Omental fat pad (tissue), 4 donors: Measurements from ENCODE around the gene TSC2. TPM values are rescaled to one million over a fixed set of nuclear protein-coding genes. Genes with fewer than 3 reads are reported as not detected.
"Not testable (repeated sequence)": the region's sequence is repeated elsewhere in the genome, so short reads cannot be mapped to it uniquely, and the experiment has no call there.

Experiments
- ATAC-seq: fragments of 150-250 bp; one replicate; pipeline ENCODE4 v1.9.1; 2016; ENCODE audit warnings: mild to moderate bottlenecking, moderate library complexity; ENCODE audit not compliant: low FRiP score
- DNase-seq: peaks from one replicate; pipeline ENCODE4 v3.0.0-alpha.2; 2019; ENCODE audit warnings: low spot score
- CTCF ChIP-seq, 3 donors: fragments of 450-650 bp; IDR thresholded peaks; one replicate each; pipeline ENCODE4 v1.5.1; 2016 to 2017; ENCODE audit warnings: antibody characterized with exemption in 3 of 3, mild to moderate bottlenecking in 3 of 3, moderate library complexity in 2 of 3
- total RNA-seq, 4 donors: library from RNA; depleted of rRNA; stranded (reverse); fragments of >200 nt; gene quantifications; one replicate each; pipeline ENCODE4 v1.1.0, GENCODE V29; 2016

TSC2 gene
- total RNA-seq, 4 donors from 2014 or later, result 30.0 to 59.4 (median 35.9) TPM

GRCh38 chr16:2107121-2107790 lies 59.5 kb downstream of the TSC2 start:
- not testable (repeated sequence) for ATAC-seq, DNase-seq

DNA sequence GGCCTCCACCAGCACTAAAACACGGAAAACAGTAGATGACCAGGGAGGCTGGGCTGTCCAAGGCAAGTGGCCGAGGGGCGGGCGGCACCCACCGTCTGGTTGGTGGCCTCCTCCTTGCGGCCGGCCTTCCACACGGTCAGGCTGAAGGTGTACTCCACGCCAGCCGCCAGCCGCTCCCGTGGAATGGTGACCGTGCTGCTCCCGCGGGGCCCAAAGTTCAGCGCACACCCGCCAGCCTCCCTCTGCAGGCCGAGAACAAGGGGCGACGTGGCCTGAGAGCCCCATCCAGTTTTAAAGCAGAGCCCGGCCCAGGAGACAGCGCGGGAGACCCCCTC lies 60.0 kb downstream of the TSC2 start:
- ATAC-seq, result peak; percentile 10
- not testable (repeated sequence) for DNase-seq

GRCh38 chr16:2108446-2109270 lies 60.9 kb downstream of the TSC2 start:
- ATAC-seq, result peak; percentile 17
- DNase-seq, result not testable (repeated sequence)

DNA sequence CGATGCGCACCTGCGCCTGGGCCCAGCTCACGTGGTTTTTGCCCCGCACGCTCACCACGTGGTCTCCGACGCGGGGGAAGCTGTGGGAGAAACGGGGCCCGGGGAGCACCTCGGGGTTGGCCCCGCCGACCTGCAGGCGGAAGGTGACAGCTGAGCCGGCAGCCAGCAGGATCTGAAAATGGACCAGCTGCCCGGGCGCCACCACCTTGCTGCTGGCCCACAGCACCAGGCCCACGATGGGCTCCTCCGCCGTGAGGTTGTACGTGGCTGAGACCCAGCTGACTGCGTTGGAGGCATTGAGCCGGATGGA lies 61.4 kb downstream of the TSC2 start:
- DNase-seq, result not testable (repeated sequence)
- ATAC-seq, result peak; percentile 17

DNA sequence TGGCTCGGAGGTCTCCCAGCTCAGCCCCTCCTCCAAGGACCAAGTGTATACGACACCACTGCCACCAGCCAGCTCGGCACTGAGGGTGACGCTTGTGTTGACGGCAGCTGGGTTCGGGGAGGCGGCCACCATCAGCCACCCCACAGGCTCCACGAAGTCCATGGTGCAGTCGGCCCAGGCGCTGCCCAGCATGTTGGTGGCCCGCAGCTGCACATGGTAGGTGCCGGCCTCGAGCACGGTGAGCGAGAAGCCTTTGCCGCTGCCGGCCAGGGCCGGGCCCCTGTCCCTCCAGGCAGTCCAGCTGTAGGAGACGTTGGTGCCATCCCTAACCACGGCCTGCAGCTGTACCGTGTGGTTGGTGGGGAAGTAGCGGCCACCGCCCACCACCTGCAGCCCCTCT lies 62.1 kb downstream of the TSC2 start:
- not testable (repeated sequence) for DNase-seq, ATAC-seq

DNA sequence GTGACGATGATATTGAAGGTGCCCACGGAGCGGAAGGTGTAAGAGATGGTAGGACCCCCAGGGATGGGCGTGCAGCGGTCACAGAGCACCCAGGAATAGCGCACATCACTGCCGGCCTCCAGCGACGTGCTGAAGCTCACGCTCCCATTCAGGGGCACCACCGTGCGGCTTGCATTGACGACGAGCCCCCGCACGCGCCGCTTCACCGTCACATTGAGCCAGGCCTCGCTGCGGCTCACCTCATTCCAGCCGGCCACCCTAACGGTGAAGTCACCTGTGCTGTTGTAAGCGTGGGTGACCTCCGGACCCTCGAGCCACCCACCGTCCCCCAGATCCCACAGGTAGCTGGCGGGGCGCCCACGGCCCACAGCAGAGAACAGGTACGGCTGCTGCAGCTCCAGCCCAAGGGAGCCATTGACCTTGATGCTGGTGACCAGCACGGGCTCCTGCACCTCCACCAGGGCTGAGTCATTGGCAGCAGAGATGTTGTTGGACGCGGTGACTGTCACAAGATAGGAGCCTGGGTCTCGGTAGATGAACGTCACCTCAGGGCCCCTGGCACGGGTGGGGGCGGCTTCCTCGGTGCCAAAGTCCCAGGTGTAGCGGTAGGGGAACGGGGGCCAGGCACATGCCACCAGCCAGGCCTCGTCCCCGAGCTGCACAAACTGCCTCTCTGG lies 62.7 kb downstream of the TSC2 start:
- DNase-seq, result not testable (repeated sequence)
- peak; percentile 15 for ATAC-seq

GRCh38 chr16:2111009-2111353 lies 63.2 kb downstream of the TSC2 start:
- DNase-seq, result not testable (repeated sequence)
- peak; percentile 15 for ATAC-seq

DNA sequence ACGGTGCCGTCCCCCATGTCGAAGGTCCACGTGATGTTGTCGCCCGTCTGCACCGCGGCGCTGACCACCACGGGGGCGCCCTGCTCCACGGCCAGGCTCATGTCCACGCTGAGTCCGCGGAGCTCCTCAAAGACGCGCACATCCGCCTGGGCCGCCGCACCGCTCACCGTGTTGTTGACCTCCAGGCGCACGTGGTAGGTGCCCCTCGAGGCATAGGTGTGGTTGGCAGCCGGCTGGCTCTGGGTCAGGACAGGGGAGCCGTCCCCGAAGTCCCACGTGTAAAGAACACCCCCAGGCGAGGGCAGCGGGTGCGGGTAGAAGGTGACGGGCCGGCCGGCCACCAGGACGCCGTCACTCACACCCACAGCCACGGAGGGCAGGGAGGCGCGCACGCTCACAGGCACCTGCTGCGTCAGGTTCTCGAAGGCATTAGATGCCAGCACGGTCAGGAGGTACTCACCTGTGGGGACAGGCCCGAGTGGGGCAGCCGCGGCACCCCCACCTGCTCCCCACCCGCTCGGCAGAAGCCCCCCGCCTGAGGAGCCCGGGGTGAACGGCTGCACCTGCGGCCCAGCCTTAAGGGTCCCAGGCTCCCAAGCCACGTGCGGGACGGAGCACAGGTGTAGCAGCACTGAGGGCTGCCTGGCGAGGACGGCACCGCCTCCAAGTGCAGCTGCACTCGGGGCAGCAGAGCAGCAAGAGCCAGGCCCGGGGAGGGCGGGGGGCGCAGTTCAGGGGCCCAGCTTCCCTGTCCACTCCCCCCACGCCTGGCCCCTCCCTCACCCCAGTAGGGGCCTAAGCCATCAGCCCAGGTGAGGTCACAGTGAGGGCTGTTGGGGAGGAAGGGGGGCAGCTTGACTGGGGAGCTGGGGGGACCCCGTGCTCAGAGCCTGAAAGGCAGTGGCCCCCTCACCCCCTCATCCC lies 63.9 kb downstream of the TSC2 start:
- not testable (repeated sequence) for DNase-seq, ATAC-seq

- DNase-seq, ATAC-seq: not testable (repeated sequence)
Observed at GRCh38 chr16:2112539-2113106, 64.8 kb downstream of the TSC2 start.

GRCh38 chr16:2114225-2114624 lies 66.4 kb downstream of the TSC2 start:
- not testable (repeated sequence) for DNase-seq, ATAC-seq

GRCh38 chr16:2114885-2115590 lies 67.3 kb downstream of the TSC2 start:
- not testable (repeated sequence) for DNase-seq, ATAC-seq

- TF ChIP-seq CTCF (IDR thresholded peaks at IDR 0.05), result no peak
- ATAC-seq (no peak), DNase-seq (no peak)
Observed at GRCh38 chr16:2115591-2115973, 67.8 kb downstream of the TSC2 start.

DNA sequence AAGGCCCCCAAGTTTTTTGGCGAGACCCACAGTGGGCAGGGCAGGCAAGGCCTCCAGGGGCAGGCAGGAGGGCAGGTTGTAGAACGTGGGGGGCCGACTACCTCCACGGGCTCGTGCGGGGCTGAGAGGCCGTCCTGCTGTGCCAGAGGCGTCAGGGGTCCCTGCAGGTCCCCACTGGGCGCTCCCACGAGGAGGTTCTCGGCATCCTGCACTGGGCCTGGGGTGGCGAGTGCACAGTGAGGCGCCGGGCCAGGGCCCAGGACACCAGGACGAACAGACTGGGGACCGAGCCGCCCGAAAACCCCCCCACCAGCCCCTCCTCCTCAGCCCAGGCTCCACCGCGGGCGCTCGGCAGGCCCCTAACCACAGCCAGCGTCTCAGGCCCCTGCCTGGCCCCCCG lies 68.6 kb downstream of the TSC2 start:
- DNase-seq, ATAC-seq: not testable (repeated sequence)

GRCh38 chr16:2117341-2117740 lies 69.6 kb downstream of the TSC2 start:
- not testable (repeated sequence) for DNase-seq, ATAC-seq

DNA sequence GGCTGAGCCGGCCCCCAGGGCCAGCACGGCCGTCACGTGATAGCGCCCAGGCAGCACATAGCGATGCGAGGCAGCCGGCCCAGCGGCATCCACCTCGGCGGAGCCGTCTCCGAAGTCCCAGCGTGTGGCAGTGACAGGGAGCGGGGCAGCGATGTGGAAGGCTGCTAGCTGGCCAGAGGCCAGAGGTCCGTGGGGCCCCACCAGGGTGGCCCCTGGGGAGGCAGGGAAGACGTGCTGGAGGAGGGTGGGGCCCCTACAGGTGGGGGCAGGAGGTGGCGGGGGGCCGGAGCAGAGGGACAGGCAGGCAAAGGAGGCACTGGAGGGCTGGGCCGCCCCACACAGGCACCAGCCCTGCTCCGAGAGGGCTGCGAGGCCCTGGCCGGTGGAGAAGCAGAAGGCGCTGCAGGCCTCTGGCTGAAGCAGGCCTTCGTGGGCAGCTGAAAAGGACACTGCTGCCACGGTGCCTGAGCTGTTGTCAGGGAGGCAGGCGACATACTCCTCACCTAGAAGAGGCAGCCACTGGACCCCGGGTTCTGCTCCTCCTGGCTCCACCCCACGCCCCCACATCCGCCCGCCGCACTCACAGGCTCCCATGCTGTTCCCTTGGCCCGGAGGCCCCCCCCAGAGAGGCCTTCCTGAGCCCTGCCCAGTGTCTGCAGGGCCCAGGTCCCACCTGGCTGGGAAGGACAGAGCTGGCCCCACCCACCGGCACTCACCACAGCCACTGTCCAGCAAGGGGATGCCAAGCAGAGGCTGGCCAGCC lies 70.4 kb downstream of the TSC2 start:
- not testable (repeated sequence) for ATAC-seq, DNase-seq

- ATAC-seq, result peak; percentile 50
- not testable (repeated sequence) for DNase-seq
Observed at GRCh38 chr16:2121325-2121724, 73.5 kb downstream of the TSC2 start.
